ENCODE results near the gene NXPE3.
"Not testable (repeated sequence)": the region's sequence is repeated elsewhere in the genome, so short reads cannot be mapped to it uniquely, and the experiment has no call there.

The NXPE3 gene

GRCh38 chr3:101861212-101861788 is 82.3 kb downstream of the NXPE3 start:
- no peak overlapping the region for H3K4me2 ChIP-seq (ENCODE audit: low read depth, low read length, poor library complexity, severe bottlenecking)

GRCh38 chr3:101861789-101862415 is 82.9 kb downstream of the NXPE3 start:
- H3K9ac ChIP-seq (ENCODE audit: low read depth, low read length, poor library complexity, severe bottlenecking) = no peak overlapping the region
- H3K79me2 ChIP-seq (ENCODE audit: insufficient read depth, low read length) = no peaks in the 10 kb centered on the region
- no peak overlapping the region for H3K4me3 ChIP-seq (ENCODE audit: low read length, poor library complexity, severe bottlenecking)
- no peaks in the 10 kb centered on the region for H4K20me1 ChIP-seq (ENCODE audit: insufficient read depth, low read length, poor library complexity, severe bottlenecking)
- peaks cover 37% of the 10 kb centered on the region; the same call in 1 of the 2 replicates for H3K36me3 ChIP-seq (ENCODE audit: insufficient read depth, low read length)
- peaks cover 9% of the 10 kb centered on the region for H3K4me1 ChIP-seq (ENCODE audit: insufficient read depth, low read length, poor library complexity, severe bottlenecking)
- H3F3A ChIP-seq (ENCODE audit: low read depth) = 0 out of 2 replicates have a peak, but pooled peaks cover 3% of the 10 kb centered on the region
- no peaks in the 10 kb centered on the region for H3K9me3 ChIP-seq (ENCODE audit: insufficient read depth, low read depth, low read length)
- no peaks in the 10 kb centered on the region for H3K27me3 ChIP-seq (ENCODE audit: insufficient read depth, low read length, poor library complexity, severe bottlenecking)
- TF ChIP-seq CTCF (conservative IDR thresholded peaks at IDR 0.05; ENCODE audit: low read length) (no peak), EZH2phosphoT487 (IDR thresholded peaks at IDR 0.05; ENCODE audit: borderline replicate concordance) (no peak)
- H3K9me2 ChIP-seq (replicated peaks; ENCODE audit: low read depth, low read length) = no peaks in the 10 kb centered on the region
- no peak overlapping the region for H2AFZ ChIP-seq (ENCODE audit: low read length)
- H3K4me2 ChIP-seq (ENCODE audit: low read depth, low read length, poor library complexity, severe bottlenecking) = no peak overlapping the region

More at GRCh38 chr3:101861212-101861788, 82.3 kb downstream of the NXPE3 start:
- Histone ChIP-seq H3K9ac (ENCODE audit: low read depth, low read length, poor library complexity, severe bottlenecking) (no peak overlapping the region), H3K9me2 (replicated peaks; ENCODE audit: low read depth, low read length) (no peaks in the 10 kb centered on the region), H3F3A (ENCODE audit: low read depth) (0 out of 2 replicates have a peak, but pooled peaks cover 3% of the 10 kb centered on the region), H2AFZ (ENCODE audit: low read length) (no peak overlapping the region), H4K20me1 (ENCODE audit: insufficient read depth, low read length, poor library complexity, severe bottlenecking) (no peaks in the 10 kb centered on the region), H3K79me2 (ENCODE audit: insufficient read depth, low read length) (no peaks in the 10 kb centered on the region), H3K27me3 (ENCODE audit: insufficient read depth, low read length, poor library complexity, severe bottlenecking) (no peaks in the 10 kb centered on the region), H3K4me1 (ENCODE audit: insufficient read depth, low read length, poor library complexity, severe bottlenecking) (peaks cover 9% of the 10 kb centered on the region), H3K36me3 (ENCODE audit: insufficient read depth, low read length) (peaks cover 43% of the 10 kb centered on the region; the same call in 1 of the 2 replicates), H3K4me3 (ENCODE audit: low read length, poor library complexity, severe bottlenecking) (no peak overlapping the region), H3K9me3 (ENCODE audit: insufficient read depth, low read depth, low read length) (no peaks in the 10 kb centered on the region)
- no peak for TF ChIP-seq EZH2phosphoT487 (IDR thresholded peaks at IDR 0.05; ENCODE audit: borderline replicate concordance)
- no peak for TF ChIP-seq CTCF (conservative IDR thresholded peaks at IDR 0.05; ENCODE audit: low read length)

- Histone ChIP-seq H3K36me3 (ENCODE audit: insufficient read depth, low read length) (peaks cover 30% of the 10 kb centered on the region; the same call in 1 of the 2 replicates), H3K27me3 (ENCODE audit: insufficient read depth, low read length, poor library complexity, severe bottlenecking) (no peaks in the 10 kb centered on the region), H3K9ac (ENCODE audit: low read depth, low read length, poor library complexity, severe bottlenecking) (no peak overlapping the region), H3F3A (ENCODE audit: low read depth) (0 out of 2 replicates have a peak, but pooled peaks cover 3% of the 10 kb centered on the region), H3K9me2 (replicated peaks; ENCODE audit: low read depth, low read length) (no peaks in the 10 kb centered on the region), H3K79me2 (ENCODE audit: insufficient read depth, low read length) (no peaks in the 10 kb centered on the region), H3K4me2 (ENCODE audit: low read depth, low read length, poor library complexity, severe bottlenecking) (no peak overlapping the region), H2AFZ (ENCODE audit: low read length) (no peak overlapping the region), H3K4me3 (ENCODE audit: low read length, poor library complexity, severe bottlenecking) (no peak overlapping the region), H3K9me3 (ENCODE audit: insufficient read depth, low read depth, low read length) (no peaks in the 10 kb centered on the region), H3K4me1 (ENCODE audit: insufficient read depth, low read length, poor library complexity, severe bottlenecking) (peaks cover 13% of the 10 kb centered on the region), H4K20me1 (ENCODE audit: insufficient read depth, low read length, poor library complexity, severe bottlenecking) (no peaks in the 10 kb centered on the region)
- TF ChIP-seq CTCF (conservative IDR thresholded peaks at IDR 0.05; ENCODE audit: low read length) (no peak), EZH2phosphoT487 (IDR thresholded peaks at IDR 0.05; ENCODE audit: borderline replicate concordance) (no peak)
Measured at GRCh38 chr3:101862416-101863165, 83.6 kb downstream of the NXPE3 start.

- H3K4me2 ChIP-seq (ENCODE audit: low read depth, low read length, poor library complexity, severe bottlenecking); H3F3A ChIP-seq (ENCODE audit: low read depth); H3K9me3 ChIP-seq (ENCODE audit: insufficient read depth, low read depth, low read length); H4K20me1 ChIP-seq (ENCODE audit: insufficient read depth, low read length, poor library complexity, severe bottlenecking); H2AFZ ChIP-seq (ENCODE audit: low read length); H3K4me3 ChIP-seq (ENCODE audit: low read length, poor library complexity, severe bottlenecking); H3K79me2 ChIP-seq (ENCODE audit: insufficient read depth, low read length); H3K9ac ChIP-seq (ENCODE audit: low read depth, low read length, poor library complexity, severe bottlenecking); H3K4me1 ChIP-seq (ENCODE audit: insufficient read depth, low read length, poor library complexity, severe bottlenecking); H3K27me3 ChIP-seq (ENCODE audit: insufficient read depth, low read length, poor library complexity, severe bottlenecking); H3K9me2 ChIP-seq (replicated peaks; ENCODE audit: low read depth, low read length): not testable (repeated sequence)
- peaks cover 10% of the 10 kb centered on the region; the same call in 1 of the 2 replicates for H3K36me3 ChIP-seq (ENCODE audit: insufficient read depth, low read length)
Measured at GRCh38 chr3:101864926-101865325, 85.9 kb downstream of the NXPE3 start.

Data from Loucy (cell line).